Kidney (tissue), 14 donors: Measurements from ENCODE around the gene CBX2. TPM values are rescaled to one million over a fixed set of nuclear protein-coding genes. Genes with fewer than 3 reads are reported as not detected.
A peak's percentile ranks its signal among the peaks of the same experiment; 100 is the strongest.

Source experiments
- DNase-seq, 5 donors: peaks; one replicate each; pipeline ENCODE4 v3.0.0-alpha.2; 2013 to 2020
- FAIRE-seq: peaks from 2 replicates; lab custom pipeline; 2012; peaks lifted over from hg19 to GRCh38; lab: Jason Lieb, UNC
- H3K27ac ChIP-seq, 2 donors: one replicate each; pipeline ENCODE4 v1.7.0; 2013; ENCODE audit warnings: low read depth in 2 of 2, low read length in 2 of 2, inconsistent platforms in 1 of 2
- H3K27me3 ChIP-seq: one replicate; pipeline ENCODE4 v1.7.1; 2013; ENCODE audit warnings: low read length, inconsistent platforms; ENCODE audit not compliant: control insufficient read depth, insufficient read depth
- H3K36me3 ChIP-seq, 3 donors: one replicate each; pipeline versions ENCODE4 v1.7.0 to v1.7.1; 2013; ENCODE audit warnings: low read length in 3 of 3, control low read depth in 1 of 3, inconsistent platforms in 1 of 3; ENCODE audit not compliant: insufficient read depth in 3 of 3, control insufficient read depth in 2 of 3
- H3K4me1 ChIP-seq, 3 donors: one replicate each; pipeline versions ENCODE4 v1.7.0 to v1.7.1; 2013; ENCODE audit warnings: low read length in 3 of 3, inconsistent platforms in 1 of 3, low read depth in 1 of 3; ENCODE audit not compliant: control insufficient read depth in 2 of 3, insufficient read depth in 2 of 3
- H3K4me3 ChIP-seq, 3 donors: one replicate each; pipeline versions ENCODE4 v1.7.0 to v1.8.1; 2013; ENCODE audit warnings: low read length in 3 of 3, control low read depth in 1 of 3, inconsistent platforms in 1 of 3
- H3K9ac ChIP-seq, 3 donors: one replicate each; pipeline versions ENCODE4 v1.7.0 to v1.7.1; 2013; ENCODE audit warnings: low read length in 3 of 3, control low read depth in 1 of 3, inconsistent platforms in 1 of 3
- H3K9me3 ChIP-seq, 3 donors: one replicate each; pipeline versions ENCODE4 v1.7.0 to v1.7.1; 2013; ENCODE audit warnings: low read length in 3 of 3, control low read depth in 1 of 3, inconsistent platforms in 1 of 3; ENCODE audit not compliant: control insufficient read depth in 2 of 3, insufficient read depth in 1 of 3
- CTCF ChIP-seq: IDR thresholded peaks from 3 replicates; pipeline ENCODE4 v1.5.1; 2012; ENCODE audit warnings: mild to moderate bottlenecking, moderate library complexity, borderline replicate concordance; ENCODE audit not compliant: insufficient read depth; ENCODE audit errors: extremely low read depth
- intact Hi-C: fragments of 100-400 bp; cut with DNase I; formaldehyde crosslinking; loops from one replicate; pipeline ENCODE4 v1.11.1; 2022
- polyA plus RNA-seq: library from polyadenylated mRNA; stranded (reverse); fragments of 350-450 nt; fragmentation: Illumina TruSeq; extraction: RNeasy Lipid Tissue Mini Kit (QIAGEN cat#74804); gene quantifications from one replicate; pipeline ENCODE4 v1.2.3, GENCODE V29; 2014; ENCODE audit warnings: low read depth, low replicate concordance; ENCODE audit not compliant: insufficient read depth
- total RNA-seq: library from RNA; stranded (reverse); fragmentation: NEBNext Ultra II Directional; extraction: Animal tissue kit (Norgen Biotek cat#: 25700); gene quantifications from one replicate; pipeline ENCODE4 v1.2.1, GENCODE V29; 2021
- donor health status: control.
- donor health status: control.
- donor health status: control.
- donor health status: control.
- donor health status: control.
- donor health status: DM: yes; HTN: yes; CAD: no.
- donor health status: Normal renal cell carcinoma (clear cell type).

CBX2 gene
- total and polyA plus RNA-seq, 2 donors from 2014 or later: 2.2 to 3.5 TPM

GRCh38 chr17:79740413-79740812 is 37.5 kb upstream of the CBX2 start:
- no peak for TF ChIP-seq CTCF
- Histone ChIP-seq H3K4me1 (peaks cover 0 to 7% (median 6%) of the 10 kb centered on the region in 3 donors), H3K36me3 (no peaks in the 10 kb centered on the region), H3K27me3 (no peaks in the 10 kb centered on the region), H3K9ac (no peak overlapping the region), H3K4me3 (no peak overlapping the region), H3K9me3 (no peaks in the 10 kb centered on the region), H3K27ac (no peak overlapping the region)
- intact Hi-C loops: no loop called here
- DNase-seq (peak in 3 of 5 donors; percentile 27 to 71 (median 65)), FAIRE-seq (no peak)

GRCh38 chr17:79741401-79741750 is 36.6 kb upstream of the CBX2 start:
- DNase-seq (no peak), FAIRE-seq (no peak)
- H3K27me3 ChIP-seq: no peaks in the 10 kb centered on the region
- TF ChIP-seq CTCF: no peak
- no peaks in the 10 kb centered on the region for H3K36me3 ChIP-seq
- intact Hi-C loops: no loop called here
- H3K4me1 ChIP-seq: peaks cover 0 to 7% (median 6%) of the 10 kb centered on the region in 3 donors
- no peaks in the 10 kb centered on the region for H3K9me3 ChIP-seq
- H3K9ac ChIP-seq: no peak overlapping the region
- no peak overlapping the region for H3K4me3 ChIP-seq
- H3K27ac ChIP-seq: no peak overlapping the region

GRCh38 chr17:79741751-79742588 is 36.0 kb upstream of the CBX2 start:
- DNase-seq: peak; percentile 89 to 94 (median 90)
- H3K36me3 ChIP-seq: no peaks in the 10 kb centered on the region
- H3K27me3 ChIP-seq: no peaks in the 10 kb centered on the region
- H3K4me3 ChIP-seq: peak overlapping the region in 1 of 3 donors; percentile 13
- H3K27ac ChIP-seq: no peak overlapping the region
- no peaks in the 10 kb centered on the region for H3K9me3 ChIP-seq
- no peak for FAIRE-seq
- intact Hi-C loops: no loop called here
- H3K9ac ChIP-seq: no peak overlapping the region
- H3K4me1 ChIP-seq: peaks cover 0 to 7% (median 6%) of the 10 kb centered on the region in 3 donors
- TF ChIP-seq CTCF: peak; percentile 78
